Heart left ventricle (tissue), 13 donors: Measurements from ENCODE around the gene MEIS3.

Experiments used
- POLR2A ChIP-seq, 2 donors: fragments of 450-650 bp; IDR thresholded peaks; one replicate each; pipeline ENCODE4 v1.6.1; 2017; ENCODE audit warnings: antibody characterized with exemption in 2 of 2, mild to moderate bottlenecking in 2 of 2, moderate library complexity in 2 of 2
- TF ChIP-seq, protein P1 (sequence below), 12 donors: fragments of 200-600 bp; sonication (generic) in 4 of 12; IDR thresholded peaks; one replicate each; pipeline versions ENCODE4 v1.5.0 to v1.8.0; 2018 to 2022; ENCODE audit warnings: antibody characterized with exemption in 12 of 12, mild to moderate bottlenecking in 5 of 12
- donor health status: ischemic (EF 13 %, LVEDD 7.1; RV severe dilation, severe dysfunction).
- donor health status: DM: no; HTN: yes; CAD: no.
- donor health status: DM: no; HTN: no; CAD: no.
- donor health status: ischemic (EF 25% LVEDD 6.9; RV normal size, moderate dysfunction).
- donor health status: ischemic (EF 25% LVEDD 5.7; RV mildly dilated, moderate dysfunction).
- donor health status: ischemic (EF 35%, LVEDD 5.7; RV mildly dilated, moderate dysfunction).
- donor health status: nonischemic (EF 11% LVEDD 7.7; RV severe dilation, severe dysfunction).
- donor health status: DM: yes; HTN: yes; CAD: no.
- donor health status: PGD.
- donor health status: ischemic (EF 29% LVEDD 5.4; RV normal size, mild dysfunction).
- donor health status: nonischemic (EF 23%, LVEDD 6.1; RV moderate dilation, normal function).

DNA sequence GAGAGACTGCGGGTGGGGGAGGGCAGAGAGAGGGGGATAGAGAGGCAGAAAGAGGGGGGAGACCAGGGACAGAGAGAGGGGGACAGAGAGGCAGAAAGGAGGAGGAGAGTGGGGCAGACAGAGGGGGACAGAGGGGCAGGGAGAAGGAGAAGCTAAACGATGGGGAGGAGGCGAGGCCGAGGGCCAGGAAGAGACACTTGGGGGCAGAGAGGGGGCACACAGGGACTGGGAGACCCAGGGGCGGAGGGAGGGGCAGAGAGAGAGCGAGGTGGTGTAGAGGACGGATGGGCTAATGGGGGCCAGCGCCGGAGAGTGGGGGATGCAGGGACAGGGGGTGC lies 666 bp downstream of the MEIS3 start:
- no peak for TF ChIP-seq POLR2A (IDR thresholded peaks at IDR 0.05)
- TF ChIP-seq, protein P1, sequence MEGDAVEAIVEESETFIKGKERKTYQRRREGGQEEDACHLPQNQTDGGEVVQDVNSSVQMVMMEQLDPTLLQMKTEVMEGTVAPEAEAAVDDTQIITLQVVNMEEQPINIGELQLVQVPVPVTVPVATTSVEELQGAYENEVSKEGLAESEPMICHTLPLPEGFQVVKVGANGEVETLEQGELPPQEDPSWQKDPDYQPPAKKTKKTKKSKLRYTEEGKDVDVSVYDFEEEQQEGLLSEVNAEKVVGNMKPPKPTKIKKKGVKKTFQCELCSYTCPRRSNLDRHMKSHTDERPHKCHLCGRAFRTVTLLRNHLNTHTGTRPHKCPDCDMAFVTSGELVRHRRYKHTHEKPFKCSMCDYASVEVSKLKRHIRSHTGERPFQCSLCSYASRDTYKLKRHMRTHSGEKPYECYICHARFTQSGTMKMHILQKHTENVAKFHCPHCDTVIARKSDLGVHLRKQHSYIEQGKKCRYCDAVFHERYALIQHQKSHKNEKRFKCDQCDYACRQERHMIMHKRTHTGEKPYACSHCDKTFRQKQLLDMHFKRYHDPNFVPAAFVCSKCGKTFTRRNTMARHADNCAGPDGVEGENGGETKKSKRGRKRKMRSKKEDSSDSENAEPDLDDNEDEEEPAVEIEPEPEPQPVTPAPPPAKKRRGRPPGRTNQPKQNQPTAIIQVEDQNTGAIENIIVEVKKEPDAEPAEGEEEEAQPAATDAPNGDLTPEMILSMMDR (IDR thresholded peaks at IDR 0.05) = no peak
